IPS-18a (cell line): ENCODE results near the gene THRB.
"Not testable (repeated sequence)": the region's sequence is repeated elsewhere in the genome, so short reads cannot be mapped to it uniquely, and the experiment has no call there.

Source experiments
- H3K27ac ChIP-seq: one replicate; pipeline ENCODE4 v1.5.1; 2013; ENCODE audit warnings: low read length
- H3K27me3 ChIP-seq: one replicate; pipeline ENCODE4 v1.6.1; 2013; ENCODE audit warnings: mild to moderate bottlenecking, low read length; ENCODE audit not compliant: control insufficient read depth, insufficient read depth
- H3K36me3 ChIP-seq: one replicate; pipeline ENCODE4 v1.6.1; 2013; ENCODE audit warnings: low read depth, low read length; ENCODE audit not compliant: control insufficient read depth
- H3K4me1 ChIP-seq: one replicate; pipeline ENCODE4 v1.6.1; 2013; ENCODE audit warnings: low read depth, low read length; ENCODE audit not compliant: control insufficient read depth
- H3K4me3 ChIP-seq: one replicate; pipeline ENCODE4 v1.5.1; 2013; ENCODE audit warnings: low read length
- H3K9ac ChIP-seq: one replicate; pipeline ENCODE4 v1.6.1; 2013; ENCODE audit warnings: mild to moderate bottlenecking, low read length, moderate library complexity
- H3K9me3 ChIP-seq: one replicate; pipeline ENCODE4 v1.6.1; 2013; ENCODE audit warnings: low read depth, low read length; ENCODE audit not compliant: control insufficient read depth

THRB gene

GRCh38 chr3:24435584-24435983 lies 59.1 kb downstream of the THRB start:
- Histone ChIP-seq H3K27ac (no peak overlapping the region), H3K4me3 (no peak overlapping the region), H3K9me3 (no peaks in the 10 kb centered on the region), H3K4me1 (no peaks in the 10 kb centered on the region), H3K27me3 (no peaks in the 10 kb centered on the region), H3K9ac (no peak overlapping the region), H3K36me3 (no peaks in the 10 kb centered on the region)

GRCh38 chr3:24434651-24435050 lies 60.0 kb downstream of the THRB start:
- H3K9ac ChIP-seq, result no peak overlapping the region
- no peaks in the 10 kb centered on the region for H3K36me3 ChIP-seq
- H3K4me3 ChIP-seq, result no peak overlapping the region
- H3K27ac ChIP-seq, result no peak overlapping the region
- no peaks in the 10 kb centered on the region for H3K27me3 ChIP-seq
- no peaks in the 10 kb centered on the region for H3K4me1 ChIP-seq
- H3K9me3 ChIP-seq, result no peaks in the 10 kb centered on the region

- Histone ChIP-seq H3K9ac (no peak overlapping the region), H3K27me3 (no peaks in the 10 kb centered on the region), H3K27ac (no peak overlapping the region), H3K36me3 (no peaks in the 10 kb centered on the region), H3K4me1 (no peaks in the 10 kb centered on the region), H3K9me3 (no peaks in the 10 kb centered on the region), H3K4me3 (no peak overlapping the region)
These were observed 60.6 kb downstream of the THRB start for GRCh38 chr3:24433838-24434591.

- Histone ChIP-seq H3K27me3 (no peaks in the 10 kb centered on the region), H3K4me3 (no peak overlapping the region)
These were observed 61.7 kb downstream of the THRB start for GRCh38 chr3:24432989-24433388.

GRCh38 chr3:24428481-24428880 lies 66.2 kb downstream of the THRB start:
- H3K4me1 ChIP-seq, result no peaks in the 10 kb centered on the region
- H3K27ac ChIP-seq, result no peak overlapping the region
- no peaks in the 10 kb centered on the region for H3K9me3 ChIP-seq
- no peak overlapping the region for H3K4me3 ChIP-seq
- H3K27me3 ChIP-seq, result no peaks in the 10 kb centered on the region
- H3K9ac ChIP-seq, result no peak overlapping the region
- H3K36me3 ChIP-seq, result no peaks in the 10 kb centered on the region

More at GRCh38 chr3:24432989-24433388, 61.7 kb downstream of the THRB start:
- Histone ChIP-seq H3K9me3 (no peaks in the 10 kb centered on the region), H3K36me3 (no peaks in the 10 kb centered on the region), H3K9ac (no peak overlapping the region), H3K27ac (no peak overlapping the region), H3K4me1 (no peaks in the 10 kb centered on the region)

GRCh38 chr3:24426896-24427295 lies 67.8 kb downstream of the THRB start:
- H3K27me3 ChIP-seq, result no peaks in the 10 kb centered on the region
- H3K4me3 ChIP-seq, result no peak overlapping the region
- no peaks in the 10 kb centered on the region for H3K36me3 ChIP-seq
- H3K27ac ChIP-seq, result no peak overlapping the region
- H3K4me1 ChIP-seq, result no peaks in the 10 kb centered on the region
- no peak overlapping the region for H3K9ac ChIP-seq
- H3K9me3 ChIP-seq, result no peaks in the 10 kb centered on the region

- H3K9ac ChIP-seq, H3K36me3 ChIP-seq: not testable (repeated sequence)
These were observed 73.8 kb downstream of the THRB start for GRCh38 chr3:24420829-24421228.

GRCh38 chr3:24420224-24420623 lies 74.4 kb downstream of the THRB start:
- Histone ChIP-seq H3K27ac (no peak overlapping the region), H3K27me3 (no peaks in the 10 kb centered on the region), H3K4me1 (no peaks in the 10 kb centered on the region), H3K4me3 (no peak overlapping the region), H3K9ac (no peak overlapping the region), H3K36me3 (no peaks in the 10 kb centered on the region), H3K9me3 (no peaks in the 10 kb centered on the region)

More at GRCh38 chr3:24420829-24421228, 73.8 kb downstream of the THRB start:
- not testable (repeated sequence) for H3K27ac ChIP-seq, H3K27me3 ChIP-seq, H3K9me3 ChIP-seq, H3K4me1 ChIP-seq, H3K4me3 ChIP-seq

GRCh38 chr3:24419067-24419791 lies 75.4 kb downstream of the THRB start:
- no peaks in the 10 kb centered on the region for H3K9me3 ChIP-seq
- H3K27me3 ChIP-seq, result no peaks in the 10 kb centered on the region
- no peaks in the 10 kb centered on the region for H3K36me3 ChIP-seq
- no peak overlapping the region for H3K4me3 ChIP-seq
- no peak overlapping the region for H3K9ac ChIP-seq
- no peak overlapping the region for H3K27ac ChIP-seq
- no peaks in the 10 kb centered on the region for H3K4me1 ChIP-seq

- H3K36me3 ChIP-seq, result no peaks in the 10 kb centered on the region
- H3K9me3 ChIP-seq, result no peaks in the 10 kb centered on the region
- H3K4me1 ChIP-seq, result no peaks in the 10 kb centered on the region
- H3K27me3 ChIP-seq, result no peaks in the 10 kb centered on the region
- no peak overlapping the region for H3K4me3 ChIP-seq
- H3K9ac ChIP-seq, result no peak overlapping the region
- H3K27ac ChIP-seq, result no peak overlapping the region
These were observed 76.9 kb downstream of the THRB start for GRCh38 chr3:24417730-24418129.

GRCh38 chr3:24416224-24416623 lies 78.4 kb downstream of the THRB start:
- Histone ChIP-seq H3K36me3 (no peaks in the 10 kb centered on the region), H3K9me3 (no peaks in the 10 kb centered on the region), H3K4me3 (no peak overlapping the region), H3K27ac (no peak overlapping the region), H3K27me3 (no peaks in the 10 kb centered on the region), H3K4me1 (no peaks in the 10 kb centered on the region), H3K9ac (no peak overlapping the region)

GRCh38 chr3:24415824-24416223 lies 78.8 kb downstream of the THRB start:
- no peaks in the 10 kb centered on the region for H3K36me3 ChIP-seq
- H3K27ac ChIP-seq, result no peak overlapping the region
- no peaks in the 10 kb centered on the region for H3K27me3 ChIP-seq
- no peak overlapping the region for H3K9ac ChIP-seq
- H3K9me3 ChIP-seq, result no peaks in the 10 kb centered on the region
- peaks cover 4% of the 10 kb centered on the region for H3K4me1 ChIP-seq
- no peak overlapping the region for H3K4me3 ChIP-seq
